ENCODE results near the gene RACGAP1. TPM values are rescaled to one million over a fixed set of nuclear protein-coding genes. Genes with fewer than 3 reads are reported as not detected.

Gene RACGAP1
- total and polyA plus RNA-seq, 2 of the 8 experiments (the other 6 are each of a cell fraction or from before 2014, with no cell fraction given): 18.0 to 66.3 TPM

DNA sequence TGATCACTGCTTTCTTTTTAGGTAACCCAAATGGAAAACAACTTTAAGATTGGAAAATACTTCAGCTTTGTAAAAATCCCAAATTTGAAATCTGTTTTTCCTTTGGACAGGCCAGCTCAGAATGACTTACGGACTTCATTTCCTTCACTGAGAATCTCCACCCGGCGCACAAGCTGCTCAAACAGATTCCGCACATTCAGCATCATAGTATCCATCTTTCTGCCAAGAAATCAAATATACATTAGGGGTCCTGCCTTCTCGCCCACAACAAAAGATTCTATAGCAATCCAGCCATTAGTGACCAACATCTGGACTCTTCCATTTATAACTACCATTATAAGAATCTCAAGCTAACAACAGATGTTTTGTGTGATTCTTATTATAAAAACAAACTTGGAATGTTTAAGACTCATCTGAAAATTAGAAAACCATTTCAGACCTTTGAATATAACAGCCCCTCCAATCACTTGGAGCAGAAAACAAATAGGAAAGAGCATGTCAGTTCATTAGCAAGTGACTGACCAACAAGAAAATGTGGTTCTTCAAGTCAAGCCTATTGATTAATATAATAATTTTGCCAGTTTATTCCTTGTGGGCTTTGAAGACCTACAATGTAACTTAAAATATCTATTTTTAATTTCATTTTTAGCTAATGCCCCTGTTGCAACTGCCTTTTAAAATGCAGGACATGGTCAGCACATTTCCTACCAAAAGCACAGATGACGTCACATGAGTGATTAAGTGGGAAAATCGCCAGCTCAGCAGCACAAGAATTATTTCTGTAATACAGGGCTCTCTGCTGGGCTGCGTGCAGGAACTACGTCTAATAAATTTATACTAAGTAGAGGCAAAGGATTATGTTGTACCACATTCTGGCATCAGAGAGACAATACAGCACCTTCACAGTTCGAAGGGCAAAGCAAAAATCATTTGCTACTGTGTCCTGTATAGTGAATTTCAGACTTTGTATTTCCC is 8.5 kb downstream of the RACGAP1 start:
- H2BK20ac ChIP-seq (ENCODE audit: low read length): no peak overlapping the region
- H3K4ac ChIP-seq (replicated peaks; ENCODE audit: insufficient read length, low read depth, low read length): no peak overlapping the region
- H2AK5ac ChIP-seq (ENCODE audit: low read depth, low read length): no peak overlapping the region
- ChIA-PET POLR2A (ENCODE audit: partially characterized antibody) (no interaction called here), CTCF (ENCODE audit: partially characterized antibody) (interaction anchor here (0.5 to 6.4 kb wide), 7 partner anchors 22 to 152 kb away, joined by 3 to 37 read pairs (median 4); no protein-coding TSS in a partner anchor)
- no peak overlapping the region for H3K56ac ChIP-seq (replicated peaks; ENCODE audit: insufficient read length, low read depth, low read length)
- no peak overlapping the region for H3K23ac ChIP-seq (ENCODE audit: insufficient read length)
- WGBS, 2 experiments (ENCODE audit: extremely low coverage in 1 of 2, insufficient coverage in 1 of 2, insufficient read length in 1 of 2, insufficient replicate concordance in 2 of 2, low coverage in 1 of 2, low lambda C conversion rate in 2 of 2, missing lambda C conversion rate in 1 of 2): 94% methylated on average over 10 of the region's 10 CpGs; no CpG with 5 or more reads in 1 of the 2 experiments
- no peak overlapping the region for H2BK5ac ChIP-seq (ENCODE audit: low read depth, low read length)
- no peak overlapping the region for H3K14ac ChIP-seq (ENCODE audit: insufficient read length)
- no peak for FAIRE-seq
- DNase-seq (ENCODE audit: low read depth in 1 of 2, low spot score in 2 of 2): no peak
- H2BK120ac ChIP-seq (replicated peaks; ENCODE audit: low read depth, low read length): no peak overlapping the region
- H3K4me1 ChIP-seq (replicated peaks in 1 of 4; ENCODE audit: control insufficient read depth in 3 of 4, insufficient read depth in 4 of 4, low read length in 3 of 4): peaks cover 0 to 2% (median 0%) of the 10 kb centered on the region in 4 experiments; a peak in 1 of 7 replicates
- H2BK15ac ChIP-seq (ENCODE audit: low read length): no peak overlapping the region
- H4K91ac ChIP-seq (replicated peaks; ENCODE audit: insufficient read length, low read length): no peak overlapping the region
- peaks cover 1 to 2% of the 10 kb centered on the region in 2 experiments for H4K20me1 ChIP-seq (replicated peaks in 1 of 2; ENCODE audit: control insufficient read depth in 1 of 2, insufficient read depth in 2 of 2, low read length in 2 of 2)
- H3K36me3 ChIP-seq (ENCODE audit: control insufficient read depth in 2 of 4, insufficient read depth in 4 of 4, low read length in 3 of 4): peaks cover 0 to 12% (median 2%) of the 10 kb centered on the region in 4 experiments; a peak in 2 of 8 replicates
- peaks cover 2% of the 10 kb centered on the region for H3K23me2 ChIP-seq (ENCODE audit: low read depth, low read length)
- H3K9ac ChIP-seq (replicated peaks in 1 of 4; ENCODE audit: extremely low read depth in 1 of 4, low read depth in 3 of 4, low read length in 3 of 4): no peak overlapping the region
- H3K9me3 ChIP-seq (ENCODE audit: insufficient read depth in 2 of 2, low read depth in 1 of 2, low read length in 1 of 2): no peaks in the 10 kb centered on the region
- H2AFZ ChIP-seq (ENCODE audit: low read length): no peak overlapping the region
- no peak overlapping the region for H3K27ac ChIP-seq (ENCODE audit: low read depth, low read length)
- H3K18ac ChIP-seq (ENCODE audit: extremely low read depth, low read length): no peak overlapping the region
- H3K4me3 ChIP-seq (ENCODE audit: extremely low read depth in 1 of 4, insufficient read depth in 2 of 4, low read depth in 3 of 4, low read length in 4 of 4): no peak overlapping the region
- H3K27me3 ChIP-seq (replicated peaks in 1 of 4; ENCODE audit: control insufficient read depth in 3 of 4, extremely low read depth in 1 of 4, insufficient read depth in 3 of 4, low read length in 3 of 4): no peaks in the 10 kb centered on the region
- no peak overlapping the region for H3K4me2 ChIP-seq (ENCODE audit: insufficient read depth in 1 of 2, low read depth in 2 of 2, low read length in 2 of 2)
- H4K5ac ChIP-seq (ENCODE audit: insufficient read length, low read depth, low read length): no peak overlapping the region
- H3K79me2 ChIP-seq (ENCODE audit: control insufficient read depth in 1 of 2, insufficient read depth in 2 of 2, low read length in 2 of 2): peaks cover 0 to 54% of the 10 kb centered on the region in 2 experiments; a peak in 2 of 4 replicates
- no peak overlapping the region for H4K8ac ChIP-seq (ENCODE audit: extremely low read depth, insufficient read depth, low read length)
- H3K79me1 ChIP-seq (ENCODE audit: low read depth, low read length): peaks cover 7% of the 10 kb centered on the region
- H2BK12ac ChIP-seq (ENCODE audit: low read depth, low read length): no peak overlapping the region
- TF ChIP-seq YY1 (IDR thresholded peaks at IDR 0.05; ENCODE audit: low read depth, low read length) (no peak), RBBP5 (IDR thresholded peaks at IDR 0.05; ENCODE audit: borderline replicate concordance, low read depth, low read length) (no peak), KDM4A (IDR thresholded peaks at IDR 0.05; ENCODE audit: low read depth, low read length, severe bottlenecking) (no peak), HDAC2 (IDR thresholded peaks at IDR 0.05; ENCODE audit: borderline replicate concordance in 1 of 2, low read depth in 2 of 2, low read length in 2 of 2) (no peak), ATF3 (IDR thresholded peaks at IDR 0.05; ENCODE audit: insufficient read depth, low read depth, low read length) (no peak), CREB1 (IDR thresholded peaks at IDR 0.05) (no peak), TEAD4 (IDR thresholded peaks at IDR 0.05; ENCODE audit: low read depth, low read length) (no peak), JUND (IDR thresholded peaks at IDR 0.05; ENCODE audit: low read length) (no peak), JUN (IDR thresholded peaks at IDR 0.05; ENCODE audit: low read depth, low read length) (no peak)
- TF ChIP-seq, protein P1, sequence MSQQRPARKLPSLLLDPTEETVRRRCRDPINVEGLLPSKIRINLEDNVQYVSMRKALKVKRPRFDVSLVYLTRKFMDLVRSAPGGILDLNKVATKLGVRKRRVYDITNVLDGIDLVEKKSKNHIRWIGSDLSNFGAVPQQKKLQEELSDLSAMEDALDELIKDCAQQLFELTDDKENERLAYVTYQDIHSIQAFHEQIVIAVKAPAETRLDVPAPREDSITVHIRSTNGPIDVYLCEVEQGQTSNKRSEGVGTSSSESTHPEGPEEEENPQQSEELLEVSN (IDR thresholded peaks at IDR 0.05): no peak
